Fibroblast of lung (primary cell): ENCODE data around the gene EPHA8. TPM values are rescaled to one million over a fixed set of nuclear protein-coding genes. Genes with fewer than 3 reads are reported as not detected.

Source experiments
- DNase-seq, 2 donors: peaks; one replicate each; pipeline versions ENCODE4 v3.0.0 to v3.0.0-alpha.2; 2010; ENCODE audit warnings: low read depth in 2 of 2
- H2AFZ ChIP-seq: 2 replicates; pipeline ENCODE4 v1.5.1; 2012; ENCODE audit warnings: low read length, control low read depth, inconsistent platforms
- H3K27ac ChIP-seq: 2 replicates; pipeline ENCODE4 v1.5.1; 2011; ENCODE audit warnings: low read length, control low read depth; ENCODE audit not compliant: insufficient read depth
- H3K27me3 ChIP-seq: 2 replicates; pipeline ENCODE4 v1.5.1; 2011; ENCODE audit warnings: mild to moderate bottlenecking, low read length; ENCODE audit not compliant: control insufficient read depth, insufficient read depth
- H3K36me3 ChIP-seq: 2 replicates; pipeline ENCODE4 v1.5.1; 2011; ENCODE audit warnings: low read length; ENCODE audit not compliant: control insufficient read depth, insufficient read depth
- H3K4me1 ChIP-seq: 2 replicates; pipeline ENCODE4 v1.5.1; 2011; ENCODE audit warnings: low read length; ENCODE audit not compliant: control insufficient read depth, insufficient read depth; ENCODE audit errors: extremely low read depth
- H3K4me2 ChIP-seq: 2 replicates; pipeline ENCODE4 v1.5.1; 2011; ENCODE audit warnings: low read length, control low read depth; ENCODE audit not compliant: insufficient read depth; ENCODE audit errors: extremely low read depth
- H3K4me3 ChIP-seq, 4 experiments: fragments of 200-600 bp in 1 of 4; sonication (generic) in 1 of 4; replicated peaks in 1 of 4; 2 replicates each; pipeline ENCODE4 v1.5.1; 2011 to 2016; ENCODE audit warnings: low read length in 4 of 4, low read depth in 3 of 4, mild to moderate bottlenecking in 3 of 4, control low read depth in 2 of 4, inconsistent platforms in 1 of 4, mixed read lengths in 1 of 4; ENCODE audit not compliant: insufficient read depth in 1 of 4; ENCODE audit errors: control extremely low read depth in 1 of 4
- H3K79me2 ChIP-seq: 2 replicates; pipeline ENCODE4 v1.5.1; 2012; ENCODE audit warnings: mild to moderate bottlenecking, low read length, inconsistent platforms; ENCODE audit not compliant: control insufficient read depth, insufficient read depth
- H3K9ac ChIP-seq: 2 replicates; pipeline ENCODE4 v1.5.1; 2011; ENCODE audit warnings: mild to moderate bottlenecking, low read length, control low read depth; ENCODE audit not compliant: insufficient read depth
- H3K9me3 ChIP-seq: 2 replicates; pipeline ENCODE4 v1.5.1; 2012; ENCODE audit warnings: low read depth, low read length; ENCODE audit not compliant: control insufficient read depth, insufficient read depth
- H4K20me1 ChIP-seq: 2 replicates; pipeline ENCODE4 v1.5.1; 2011; ENCODE audit warnings: low read length; ENCODE audit not compliant: control insufficient read depth, insufficient read depth; ENCODE audit errors: extremely low read depth
- EZH2 ChIP-seq: IDR thresholded peaks from 2 replicates; pipeline ENCODE4 v1.5.1; 2012; ENCODE audit warnings: low read length, control low read depth, mild to moderate bottlenecking; ENCODE audit errors: missing control alignments
- polyA plus RNA-seq, 2 donors: library from polyadenylated mRNA; depleted of rRNA in 1 of 2; stranded (reverse) in 1 of 2; unstranded in 1 of 2; fragments of >200 nt; gene quantifications; 2 replicates each; pipeline ENCODE4 v1.2.1, GENCODE V29; 2011 to 2012; ENCODE audit warnings: missing spikeins in 1 of 2
- total RNA-seq: library from RNA; depleted of rRNA; stranded (reverse); fragments of >200 nt; gene quantifications from 2 replicates; pipeline ENCODE4 v1.2.1, GENCODE V29; 2014
- TF ChIP-seq, protein P1 (sequence below), 2 donors: IDR thresholded peaks in 1 of 2; conservative IDR thresholded peaks in 1 of 2; 1 replicate in 1 of 2; 2 replicates in 1 of 2; pipeline ENCODE4 v1.5.1; 2011 to 2012; ENCODE audit warnings: low read length in 2 of 2, control low read depth in 1 of 2, inconsistent platforms in 1 of 2, low read depth in 1 of 2, mild to moderate bottlenecking in 1 of 2

EPHA8 gene
- total and polyA plus RNA-seq, 2 donors (not counting 1 experiment from before 2014, with no cell fraction given) = not detected

DNA sequence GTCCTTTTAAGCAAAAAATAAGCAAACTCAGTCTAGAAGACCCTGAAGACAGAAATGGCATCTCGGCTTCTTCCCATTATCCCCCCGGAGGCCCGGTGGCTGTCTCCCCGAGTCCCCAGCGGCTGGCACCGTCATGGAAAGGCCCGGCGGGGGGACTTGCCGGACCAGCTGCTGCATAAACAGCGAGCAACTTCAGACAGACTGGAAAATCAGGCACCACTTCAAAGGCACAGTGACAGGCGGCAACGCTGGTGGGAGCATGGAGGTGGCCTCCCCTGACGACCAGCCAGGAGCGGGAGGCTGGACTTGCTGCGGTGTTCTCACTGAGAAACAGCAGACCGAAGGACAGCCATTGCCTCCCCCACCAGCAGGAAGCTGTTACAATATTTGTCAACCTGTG, 54.8 kb downstream of the EPHA8 start:
- H2AFZ ChIP-seq = no peak overlapping the region
- H3K4me2 ChIP-seq = no peak overlapping the region
- no peak overlapping the region for H3K27ac ChIP-seq
- no peaks in the 10 kb centered on the region for H3K36me3 ChIP-seq
- no peak for TF ChIP-seq EZH2
- TF ChIP-seq, protein P1, sequence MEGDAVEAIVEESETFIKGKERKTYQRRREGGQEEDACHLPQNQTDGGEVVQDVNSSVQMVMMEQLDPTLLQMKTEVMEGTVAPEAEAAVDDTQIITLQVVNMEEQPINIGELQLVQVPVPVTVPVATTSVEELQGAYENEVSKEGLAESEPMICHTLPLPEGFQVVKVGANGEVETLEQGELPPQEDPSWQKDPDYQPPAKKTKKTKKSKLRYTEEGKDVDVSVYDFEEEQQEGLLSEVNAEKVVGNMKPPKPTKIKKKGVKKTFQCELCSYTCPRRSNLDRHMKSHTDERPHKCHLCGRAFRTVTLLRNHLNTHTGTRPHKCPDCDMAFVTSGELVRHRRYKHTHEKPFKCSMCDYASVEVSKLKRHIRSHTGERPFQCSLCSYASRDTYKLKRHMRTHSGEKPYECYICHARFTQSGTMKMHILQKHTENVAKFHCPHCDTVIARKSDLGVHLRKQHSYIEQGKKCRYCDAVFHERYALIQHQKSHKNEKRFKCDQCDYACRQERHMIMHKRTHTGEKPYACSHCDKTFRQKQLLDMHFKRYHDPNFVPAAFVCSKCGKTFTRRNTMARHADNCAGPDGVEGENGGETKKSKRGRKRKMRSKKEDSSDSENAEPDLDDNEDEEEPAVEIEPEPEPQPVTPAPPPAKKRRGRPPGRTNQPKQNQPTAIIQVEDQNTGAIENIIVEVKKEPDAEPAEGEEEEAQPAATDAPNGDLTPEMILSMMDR (conservative IDR thresholded peaks at IDR 0.05 in 1 of 2, IDR thresholded peaks at IDR 0.05 in 1 of 2; ENCODE audit: low read depth in 1 of 2, low read length in 2 of 2) = no peak
- H3K9ac ChIP-seq = no peak overlapping the region
- H3K79me2 ChIP-seq = no peaks in the 10 kb centered on the region
- no peaks in the 10 kb centered on the region for H3K4me1 ChIP-seq
- H3K9me3 ChIP-seq = no peaks in the 10 kb centered on the region
- no peak for DNase-seq
- H3K27me3 ChIP-seq = peaks cover 31% of the 10 kb centered on the region
- no peaks in the 10 kb centered on the region for H4K20me1 ChIP-seq
- H3K4me3 ChIP-seq = no peak overlapping the region

GRCh38 chr1:22619252-22619651, 56.0 kb downstream of the EPHA8 start:
- no peaks in the 10 kb centered on the region for H3K79me2 ChIP-seq

GRCh38 chr1:22619798-22620197, 56.5 kb downstream of the EPHA8 start:
- DNase-seq = no peak
- no peak overlapping the region for H3K27ac ChIP-seq
- TF ChIP-seq, protein P1 (conservative IDR thresholded peaks at IDR 0.05 in 1 of 2, IDR thresholded peaks at IDR 0.05 in 1 of 2; ENCODE audit: low read depth in 1 of 2, low read length in 2 of 2) = no peak
- no peak for TF ChIP-seq EZH2
- H3K79me2 ChIP-seq = no peaks in the 10 kb centered on the region
- H3K36me3 ChIP-seq = no peaks in the 10 kb centered on the region
- H3K9ac ChIP-seq = no peak overlapping the region
- H3K4me2 ChIP-seq = no peak overlapping the region
- H2AFZ ChIP-seq = no peak overlapping the region
- H3K9me3 ChIP-seq = no peaks in the 10 kb centered on the region
- no peak overlapping the region for H3K4me3 ChIP-seq
- no peaks in the 10 kb centered on the region for H4K20me1 ChIP-seq
- H3K4me1 ChIP-seq = no peaks in the 10 kb centered on the region
- H3K27me3 ChIP-seq = peaks cover 31% of the 10 kb centered on the region

More at GRCh38 chr1:22619252-22619651, 56.0 kb downstream of the EPHA8 start:
- Histone ChIP-seq H4K20me1 (no peaks in the 10 kb centered on the region), H3K4me1 (no peaks in the 10 kb centered on the region), H3K4me2 (no peak overlapping the region), H3K27me3 (peaks cover 31% of the 10 kb centered on the region), H2AFZ (no peak overlapping the region), H3K4me3 (no peak overlapping the region), H3K9ac (no peak overlapping the region), H3K9me3 (no peaks in the 10 kb centered on the region), H3K36me3 (no peaks in the 10 kb centered on the region), H3K27ac (no peak overlapping the region)
- DNase-seq = no peak
- TF ChIP-seq EZH2 = no peak
- TF ChIP-seq, protein P1 (conservative IDR thresholded peaks at IDR 0.05 in 1 of 2, IDR thresholded peaks at IDR 0.05 in 1 of 2; ENCODE audit: low read depth in 1 of 2, low read length in 2 of 2) = no peak
